ENCODE data around the gene CINP. TPM values are rescaled to one million over a fixed set of nuclear protein-coding genes. Genes with fewer than 3 reads are reported as not detected.

CINP gene
- total and polyA plus RNA-seq, 2 of the 13 experiments (the other 11 are each of a cell fraction or from before 2014, with no cell fraction given), result 32.8 to 42.8 TPM

DNA sequence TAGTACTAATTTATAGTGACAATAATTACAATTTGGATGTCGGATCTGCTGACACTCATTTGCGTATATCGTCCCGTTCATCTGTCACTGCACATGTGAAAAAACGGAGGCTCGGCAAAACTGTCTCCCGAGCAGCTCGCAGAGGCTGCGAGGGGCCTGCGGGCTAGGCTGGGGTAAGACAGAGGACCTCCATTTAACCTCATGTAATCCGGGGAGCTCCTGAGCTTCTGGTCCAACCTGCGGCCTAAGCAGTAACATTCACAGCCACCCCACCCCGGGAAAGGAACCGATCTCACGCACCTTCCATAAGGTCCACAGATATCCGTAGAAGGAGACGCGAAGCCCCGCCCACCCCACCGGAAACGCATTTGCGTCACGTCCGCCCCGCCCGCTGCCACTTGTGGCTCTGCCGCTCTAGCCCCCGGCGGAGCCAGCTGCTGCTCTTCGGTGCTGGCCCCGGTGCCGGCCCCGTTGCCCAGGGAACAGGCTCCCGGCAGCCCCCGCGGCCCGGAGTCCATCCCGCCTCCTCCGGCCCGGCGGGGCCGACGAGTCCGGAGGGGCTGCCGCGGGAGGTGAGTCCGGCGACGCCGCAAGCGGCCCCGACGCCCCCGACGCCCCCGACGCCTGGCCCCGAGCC is at the start of gene CINP, which contains the start of gene TECPR2 (continued):
- TF ChIP-seq RARG (CRISPR knock-in tag; IDR thresholded peaks at IDR 0.05; ENCODE audit: low read depth) (no peak), SMAD9 (CRISPR knock-in tag; IDR thresholded peaks at IDR 0.05) (no peak), KLF13 (CRISPR knock-in tag; IDR thresholded peaks at IDR 0.05) (no peak), MAF1 (CRISPR knock-in tag; IDR thresholded peaks at IDR 0.05; ENCODE audit: borderline replicate concordance) (no peak), ZKSCAN1 (IDR thresholded peaks at IDR 0.05; ENCODE audit: low read length) (no peak), ATF7-NPFF (CRISPR knock-in tag; IDR thresholded peaks at IDR 0.05; ENCODE audit: low read depth) (0 out of 2 replicates have a peak, but pooled peaks have one; percentile 36), MAZ (IDR thresholded peaks at IDR 0.05; ENCODE audit: borderline replicate concordance, low read depth, low read length) (peak; percentile 81), MAZ (CRISPR knock-in tag; IDR thresholded peaks at IDR 0.05; ENCODE audit: low read depth) (0 out of 2 replicates have a peak, but pooled peaks have one; percentile 37), KDM1A (CRISPR knock-in tag; IDR thresholded peaks at IDR 0.05) (no peak), LCORL (IDR thresholded peaks at IDR 0.05) (no peak), LCORL (CRISPR knock-in tag; IDR thresholded peaks at IDR 0.05) (no peak), ZNF124 (CRISPR knock-in tag; IDR thresholded peaks at IDR 0.05) (no peak), MLXIP (CRISPR knock-in tag; IDR thresholded peaks at IDR 0.05; ENCODE audit: borderline replicate concordance) (no peak), DMTF1 (CRISPR knock-in tag; IDR thresholded peaks at IDR 0.05) (no peak), GABPA (IDR thresholded peaks at IDR 0.05; ENCODE audit: low read depth, low read length) (peak; percentile 91), GABPA (CRISPR knock-in tag; IDR thresholded peaks at IDR 0.05; ENCODE audit: low read depth) (peak; percentile 93), HNRNPUL1 (IDR thresholded peaks at IDR 0.05; ENCODE audit: low read depth, low read length) (no peak), TCF7L2 (IDR thresholded peaks at IDR 0.05; ENCODE audit: low read depth, low read length) (no peak), ZNF337 (CRISPR knock-in tag; IDR thresholded peaks at IDR 0.05; ENCODE audit: borderline replicate concordance, low read depth) (no peak)
- TF ChIP-seq, protein P1, sequence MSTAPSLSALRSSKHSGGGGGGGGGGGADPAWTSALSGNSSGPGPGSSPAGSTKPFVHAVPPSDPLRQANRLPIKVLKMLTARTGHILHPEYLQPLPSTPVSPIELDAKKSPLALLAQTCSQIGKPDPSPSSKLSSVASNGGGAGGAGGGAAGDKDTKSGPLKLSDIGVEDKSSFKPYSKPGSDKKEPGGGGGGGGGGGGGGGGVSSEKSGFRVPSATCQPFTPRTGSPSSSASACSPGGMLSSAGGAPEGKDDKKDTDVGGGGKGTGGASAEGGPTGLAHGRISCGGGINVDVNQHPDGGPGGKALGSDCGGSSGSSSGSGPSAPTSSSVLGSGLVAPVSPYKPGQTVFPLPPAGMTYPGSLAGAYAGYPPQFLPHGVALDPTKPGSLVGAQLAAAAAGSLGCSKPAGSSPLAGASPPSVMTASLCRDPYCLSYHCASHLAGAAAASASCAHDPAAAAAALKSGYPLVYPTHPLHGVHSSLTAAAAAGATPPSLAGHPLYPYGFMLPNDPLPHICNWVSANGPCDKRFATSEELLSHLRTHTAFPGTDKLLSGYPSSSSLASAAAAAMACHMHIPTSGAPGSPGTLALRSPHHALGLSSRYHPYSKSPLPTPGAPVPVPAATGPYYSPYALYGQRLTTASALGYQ (CRISPR knock-in tag; IDR thresholded peaks at IDR 0.05), result no peak
- TF ChIP-seq, protein P2, sequence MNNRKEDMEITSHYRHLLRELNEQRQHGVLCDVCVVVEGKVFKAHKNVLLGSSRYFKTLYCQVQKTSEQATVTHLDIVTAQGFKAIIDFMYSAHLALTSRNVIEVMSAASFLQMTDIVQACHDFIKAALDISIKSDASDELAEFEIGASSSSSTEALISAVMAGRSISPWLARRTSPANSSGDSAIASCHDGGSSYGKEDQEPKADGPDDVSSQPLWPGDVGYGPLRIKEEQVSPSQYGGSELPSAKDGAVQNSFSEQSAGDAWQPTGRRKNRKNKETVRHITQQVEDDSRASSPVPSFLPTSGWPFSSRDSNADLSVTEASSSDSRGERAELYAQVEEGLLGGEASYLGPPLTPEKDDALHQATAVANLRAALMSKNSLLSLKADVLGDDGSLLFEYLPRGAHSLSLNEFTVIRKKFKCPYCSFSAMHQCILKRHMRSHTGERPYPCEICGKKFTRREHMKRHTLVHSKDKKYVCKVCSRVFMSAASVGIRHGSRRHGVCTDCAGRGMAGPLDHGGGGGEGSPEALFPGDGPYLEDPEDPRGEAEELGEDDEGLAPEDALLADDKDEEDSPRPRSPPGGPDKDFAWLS (CRISPR knock-in tag; IDR thresholded peaks at IDR 0.05; ENCODE audit: borderline replicate concordance), result no peak
- TF ChIP-seq, protein P3, sequence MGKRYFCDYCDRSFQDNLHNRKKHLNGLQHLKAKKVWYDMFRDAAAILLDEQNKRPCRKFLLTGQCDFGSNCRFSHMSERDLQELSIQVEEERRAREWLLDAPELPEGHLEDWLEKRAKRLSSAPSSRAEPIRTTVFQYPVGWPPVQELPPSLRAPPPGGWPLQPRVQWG (CRISPR knock-in tag; IDR thresholded peaks at IDR 0.05; ENCODE audit: borderline replicate concordance, low read depth), result no peak
